ENCODE results near the gene RTTN. TPM values are rescaled to one million over a fixed set of nuclear protein-coding genes. Genes with fewer than 3 reads are reported as not detected.

RTTN gene
- total RNA-seq, 1 donor from 2014 or later = 15.8 TPM

GRCh38 chr18:70046796-70047195 lies 158.7 kb downstream of the RTTN start:
- Mint-ChIP-seq H3K27ac (ENCODE audit: unreplicated experiment) (no peak overlapping the region), H3K4me3 (ENCODE audit: unreplicated experiment) (no peak overlapping the region), H3K27me3 (ENCODE audit: unreplicated experiment) (no peaks in the 10 kb centered on the region), H3K9me3 (ENCODE audit: unreplicated experiment) (no peaks in the 10 kb centered on the region), H3K36me3 (ENCODE audit: low read depth, unreplicated experiment) (no peaks in the 10 kb centered on the region), H3K4me1 (ENCODE audit: unreplicated experiment) (no peaks in the 10 kb centered on the region)
- DNase-seq (ENCODE audit: low spot score) = no peak
- TF ChIP-seq, protein P1, sequence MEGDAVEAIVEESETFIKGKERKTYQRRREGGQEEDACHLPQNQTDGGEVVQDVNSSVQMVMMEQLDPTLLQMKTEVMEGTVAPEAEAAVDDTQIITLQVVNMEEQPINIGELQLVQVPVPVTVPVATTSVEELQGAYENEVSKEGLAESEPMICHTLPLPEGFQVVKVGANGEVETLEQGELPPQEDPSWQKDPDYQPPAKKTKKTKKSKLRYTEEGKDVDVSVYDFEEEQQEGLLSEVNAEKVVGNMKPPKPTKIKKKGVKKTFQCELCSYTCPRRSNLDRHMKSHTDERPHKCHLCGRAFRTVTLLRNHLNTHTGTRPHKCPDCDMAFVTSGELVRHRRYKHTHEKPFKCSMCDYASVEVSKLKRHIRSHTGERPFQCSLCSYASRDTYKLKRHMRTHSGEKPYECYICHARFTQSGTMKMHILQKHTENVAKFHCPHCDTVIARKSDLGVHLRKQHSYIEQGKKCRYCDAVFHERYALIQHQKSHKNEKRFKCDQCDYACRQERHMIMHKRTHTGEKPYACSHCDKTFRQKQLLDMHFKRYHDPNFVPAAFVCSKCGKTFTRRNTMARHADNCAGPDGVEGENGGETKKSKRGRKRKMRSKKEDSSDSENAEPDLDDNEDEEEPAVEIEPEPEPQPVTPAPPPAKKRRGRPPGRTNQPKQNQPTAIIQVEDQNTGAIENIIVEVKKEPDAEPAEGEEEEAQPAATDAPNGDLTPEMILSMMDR (IDR thresholded peaks at IDR 0.05; ENCODE audit: unreplicated experiment) = no peak

DNA sequence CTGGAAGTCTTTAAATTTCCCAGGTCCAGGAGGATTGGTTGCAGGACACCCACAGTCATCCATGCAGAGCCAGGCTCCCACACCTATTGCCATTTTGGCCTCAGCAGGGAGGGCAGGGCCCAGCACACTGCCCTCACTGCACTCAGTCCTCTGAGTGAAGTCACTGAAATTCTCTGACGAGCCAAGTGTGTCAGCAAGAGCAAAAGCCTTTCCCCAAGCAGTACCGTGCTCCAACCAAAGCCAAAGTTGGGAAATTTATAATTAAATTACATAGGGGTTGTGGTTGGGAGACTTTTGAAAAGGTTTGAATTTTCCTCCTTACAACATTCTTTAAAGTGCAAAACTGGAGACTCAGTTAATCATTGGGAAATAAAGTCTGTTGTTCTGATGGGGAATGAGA lies 159.3 kb downstream of the RTTN start:
- Mint-ChIP-seq H3K4me1 (ENCODE audit: unreplicated experiment) (no peaks in the 10 kb centered on the region), H3K36me3 (ENCODE audit: low read depth, unreplicated experiment) (no peaks in the 10 kb centered on the region), H3K27me3 (ENCODE audit: unreplicated experiment) (no peaks in the 10 kb centered on the region), H3K27ac (ENCODE audit: unreplicated experiment) (no peak overlapping the region), H3K9me3 (ENCODE audit: unreplicated experiment) (no peaks in the 10 kb centered on the region), H3K4me3 (ENCODE audit: unreplicated experiment) (no peak overlapping the region)
- TF ChIP-seq, protein P1 (IDR thresholded peaks at IDR 0.05; ENCODE audit: unreplicated experiment) = no peak
- DNase-seq (ENCODE audit: low spot score) = no peak

DNA sequence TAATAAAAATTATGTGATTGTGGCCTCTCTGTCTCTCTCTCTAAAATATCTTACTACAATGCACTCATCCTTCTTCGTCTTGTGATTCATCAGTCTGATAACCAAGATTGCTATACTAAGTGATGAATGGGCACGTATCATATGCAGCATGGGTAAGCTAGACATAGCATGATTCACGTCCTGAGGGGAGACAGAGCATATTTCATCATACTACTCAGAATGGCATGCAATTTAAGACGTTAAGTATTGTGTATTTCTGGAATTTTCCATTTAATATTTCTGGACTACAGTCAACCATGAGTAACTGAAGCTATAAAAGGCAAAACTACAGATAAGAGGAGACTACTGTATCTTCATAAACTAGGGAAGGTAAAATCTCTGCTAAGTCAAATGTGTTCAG lies 160.9 kb downstream of the RTTN start:
- no peak for DNase-seq (ENCODE audit: low spot score)
- TF ChIP-seq, protein P1 (IDR thresholded peaks at IDR 0.05; ENCODE audit: unreplicated experiment) = no peak
- Mint-ChIP-seq H3K4me3 (ENCODE audit: unreplicated experiment) (no peak overlapping the region), H3K9me3 (ENCODE audit: unreplicated experiment) (no peaks in the 10 kb centered on the region), H3K27me3 (ENCODE audit: unreplicated experiment) (no peaks in the 10 kb centered on the region), H3K36me3 (ENCODE audit: low read depth, unreplicated experiment) (no peaks in the 10 kb centered on the region), H3K4me1 (ENCODE audit: unreplicated experiment) (peaks cover 2% of the 10 kb centered on the region), H3K27ac (ENCODE audit: unreplicated experiment) (no peak overlapping the region)

DNA sequence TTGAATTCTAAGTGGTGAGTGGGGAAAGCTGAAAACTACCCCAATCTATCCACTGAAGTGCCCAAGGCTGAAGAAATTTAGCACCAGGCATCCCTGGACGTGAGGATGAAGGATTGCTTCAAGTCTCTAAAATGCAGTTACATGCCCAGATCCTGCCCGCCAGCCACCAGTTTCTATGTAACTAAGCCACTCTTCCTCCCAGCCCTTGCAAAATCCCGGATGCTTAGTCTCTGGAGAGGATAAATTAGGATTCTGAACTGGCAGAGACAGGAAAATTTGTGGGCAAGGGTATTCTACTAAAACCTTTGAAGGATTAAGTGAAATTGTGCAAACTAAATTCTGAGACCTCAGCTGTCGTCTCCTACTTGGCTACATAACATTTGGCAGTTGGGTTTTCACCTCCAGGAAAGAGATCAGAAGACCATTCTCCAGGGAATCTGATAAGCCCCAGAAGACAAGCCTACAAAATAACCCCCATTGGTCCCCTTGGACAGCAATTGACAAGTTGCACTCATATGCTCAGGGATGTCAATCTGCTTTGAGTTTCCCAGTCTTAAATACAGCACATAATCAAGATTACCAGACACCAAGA lies 163.9 kb downstream of the RTTN start:
- DNase-seq (ENCODE audit: low spot score) = no peak
- Mint-ChIP-seq H3K27me3 (ENCODE audit: unreplicated experiment) (no peaks in the 10 kb centered on the region), H3K4me1 (ENCODE audit: unreplicated experiment) (peaks cover 2% of the 10 kb centered on the region), H3K36me3 (ENCODE audit: low read depth, unreplicated experiment) (no peaks in the 10 kb centered on the region), H3K27ac (ENCODE audit: unreplicated experiment) (no peak overlapping the region), H3K9me3 (ENCODE audit: unreplicated experiment) (no peaks in the 10 kb centered on the region), H3K4me3 (ENCODE audit: unreplicated experiment) (no peak overlapping the region)
- TF ChIP-seq, protein P1 (IDR thresholded peaks at IDR 0.05; ENCODE audit: unreplicated experiment) = no peak

DNA sequence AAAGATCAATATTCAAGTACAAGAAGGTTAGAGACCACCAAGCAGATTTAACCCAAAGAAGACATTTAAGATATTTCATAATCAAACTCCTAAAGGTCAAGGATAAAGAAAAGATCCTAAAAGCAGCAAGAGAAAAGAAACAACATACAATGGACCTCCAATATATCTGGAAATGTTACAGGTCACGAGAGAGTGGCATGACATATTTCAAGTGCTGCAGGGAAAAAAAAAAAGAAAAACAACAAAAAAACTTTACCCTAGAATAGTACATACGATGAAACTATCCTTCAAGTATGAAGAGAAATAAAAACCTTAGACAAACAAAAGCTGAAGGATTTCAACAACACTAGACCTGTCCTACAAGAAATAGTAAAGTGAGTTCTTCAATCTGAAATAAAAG lies 166.3 kb downstream of the RTTN start:
- Mint-ChIP-seq H3K27me3 (ENCODE audit: unreplicated experiment) (no peaks in the 10 kb centered on the region), H3K36me3 (ENCODE audit: low read depth, unreplicated experiment) (no peaks in the 10 kb centered on the region), H3K4me1 (ENCODE audit: unreplicated experiment) (peaks cover 5% of the 10 kb centered on the region), H3K4me3 (ENCODE audit: unreplicated experiment) (no peak overlapping the region), H3K27ac (ENCODE audit: unreplicated experiment) (no peak overlapping the region), H3K9me3 (ENCODE audit: unreplicated experiment) (no peaks in the 10 kb centered on the region)
- TF ChIP-seq, protein P1 (IDR thresholded peaks at IDR 0.05; ENCODE audit: unreplicated experiment) = no peak
- no peak for DNase-seq (ENCODE audit: low spot score)

All from endothelial cell (in vitro differentiated cells).